GM23338 (cell line): Measurements from ENCODE around the gene OR7G2. TPM values are rescaled to one million over a fixed set of nuclear protein-coding genes. Genes with fewer than 3 reads are reported as not detected.

Experiments used
- ATAC-seq: fragments of 200-7000 bp; cut with Tn5 transposase; 3 replicates; pipeline ENCODE4 v1.9.1; 2020
- DNase-seq: peaks from one replicate; pipeline ENCODE4 v3.0.0-alpha.2; 2015; ENCODE audit warnings: low spot score
- H2AFZ ChIP-seq: fragments of 200-600 bp; sonication (generic); 2 replicates; pipeline ENCODE4 v1.8.0; 2016; ENCODE audit warnings: antibody characterized with exemption, mild to moderate bottlenecking, moderate library complexity
- H3F3A ChIP-seq: fragments of 200-600 bp; sonication (generic); replicated peaks from 2 replicates; pipeline ENCODE4 v1.8.0; 2017; ENCODE audit warnings: antibody characterized with exemption, mixed run types, low read depth
- H3K27ac ChIP-seq: fragments of 200-600 bp; sonication (generic); 2 replicates; pipeline ENCODE4 v1.6.1; 2016; ENCODE audit warnings: low read depth
- H3K27me3 ChIP-seq: fragments of 200-600 bp; sonication (generic); 2 replicates; pipeline ENCODE4 v1.8.0; 2016; ENCODE audit warnings: mild to moderate bottlenecking, mixed run types, moderate library complexity; ENCODE audit not compliant: insufficient read depth
- H3K36me3 ChIP-seq: fragments of 200-600 bp; sonication (generic); 2 replicates; pipeline ENCODE4 v1.8.0; 2016; ENCODE audit warnings: mild to moderate bottlenecking; ENCODE audit not compliant: insufficient read depth
- H3K4me1 ChIP-seq: fragments of 200-600 bp; sonication (generic); 2 replicates; pipeline ENCODE4 v1.8.0; 2016; ENCODE audit warnings: mild to moderate bottlenecking, moderate library complexity; ENCODE audit not compliant: insufficient read depth
- H3K4me2 ChIP-seq: fragments of 200-600 bp; sonication (generic); 2 replicates; pipeline ENCODE4 v1.7.1; 2017; ENCODE audit warnings: mixed run types
- H3K4me3 ChIP-seq: fragments of 200-600 bp; sonication (generic); 2 replicates; pipeline ENCODE4 v1.6.1; 2016; ENCODE audit warnings: mixed run types
- H3K79me2 ChIP-seq: fragments of 200-600 bp; sonication (generic); replicated peaks from 2 replicates; pipeline ENCODE4 v1.8.0; 2017; ENCODE audit warnings: mild to moderate bottlenecking; ENCODE audit not compliant: insufficient read depth
- H3K9me2 ChIP-seq: fragments of 200-600 bp; sonication (generic); 2 replicates; pipeline ENCODE4 v1.8.0; 2017; ENCODE audit not compliant: insufficient read depth
- H4K20me1 ChIP-seq: fragments of 200-600 bp; sonication (generic); replicated peaks from 2 replicates; pipeline ENCODE4 v1.8.0; 2017; ENCODE audit warnings: mild to moderate bottlenecking; ENCODE audit not compliant: insufficient read depth
- H3K27ac Mint-ChIP-seq: 2 replicates; pipeline ENCODE4 v1.8.0; 2020; ENCODE audit warnings: inconsistent platforms, mild to moderate bottlenecking, moderate library complexity, mixed read lengths
- H3K27me3 Mint-ChIP-seq: 3 replicates; pipeline ENCODE4 v1.8.0; 2022; ENCODE audit warnings: low read depth, mild to moderate bottlenecking, moderate library complexity, mixed read lengths, inconsistent platforms; ENCODE audit not compliant: insufficient read depth, poor library complexity
- H3K36me3 Mint-ChIP-seq: 3 replicates; pipeline ENCODE4 v1.8.0; 2021; ENCODE audit warnings: low read depth, mild to moderate bottlenecking, inconsistent platforms, moderate library complexity, mixed read lengths
- H3K4me1 Mint-ChIP-seq: 3 replicates; pipeline ENCODE4 v1.8.0; 2020; ENCODE audit warnings: mild to moderate bottlenecking, inconsistent platforms, mixed read lengths
- H3K4me3 Mint-ChIP-seq: 3 replicates; pipeline ENCODE4 v1.8.0; 2021; ENCODE audit warnings: moderate library complexity, mild to moderate bottlenecking, inconsistent platforms, mixed read lengths
- H3K9me3 Mint-ChIP-seq: 3 replicates; pipeline ENCODE4 v1.8.0; 2020; ENCODE audit warnings: moderate library complexity, mild to moderate bottlenecking, inconsistent platforms, mixed read lengths
- CREB1 ChIP-seq: fragments of 250-450 bp; sonication (Bioruptor Pico); IDR thresholded peaks from 2 replicates; pipeline ENCODE4 v1.5.0; 2020; ENCODE audit warnings: low read depth, mild to moderate bottlenecking, moderate library complexity
- EZH2 ChIP-seq: fragments of 200-600 bp; sonication (generic); IDR thresholded peaks from one replicate; pipeline ENCODE4 v1.8.0; 2017; ENCODE audit warnings: antibody characterized with exemption, mild to moderate bottlenecking, low read depth; ENCODE audit not compliant: unreplicated experiment
- JUNB ChIP-seq: IDR thresholded peaks from one replicate; pipeline ENCODE4 v1.6.1; 2016; ENCODE audit warnings: antibody characterized with exemption; ENCODE audit not compliant: unreplicated experiment
- NANOG ChIP-seq: IDR thresholded peaks from 2 replicates; pipeline ENCODE4 v1.6.1; 2016; ENCODE audit warnings: antibody characterized with exemption, borderline replicate concordance
- POLR2AphosphoS5 ChIP-seq: IDR thresholded peaks from 2 replicates; pipeline ENCODE4 v1.6.1; 2016; ENCODE audit warnings: antibody characterized with exemption, low read depth
- ZNF331 ChIP-seq: fragments of 250-450 bp; sonication (Bioruptor Pico); IDR thresholded peaks from 2 replicates; pipeline ENCODE4 v1.5.0; 2020; ENCODE audit warnings: low read depth, mild to moderate bottlenecking, moderate library complexity
- polyA plus RNA-seq: library from polyadenylated mRNA; unstranded; fragments of >200 nt; fragmentation: Nextera tagmentation; extraction: Ambion mirVana; gene quantifications from 2 replicates; pipeline ENCODE4 v1.2.1, GENCODE V29; 2016
- total RNA-seq: library from RNA; depleted of rRNA; stranded (reverse); fragments of >200 nt; shearing (Covaris generic); gene quantifications from 2 replicates; pipeline ENCODE4 v1.2.3, GENCODE V29; 2014
- TF ChIP-seq, protein P1 (sequence below): IDR thresholded peaks from one replicate; pipeline ENCODE4 v1.6.1; 2018; ENCODE audit warnings: antibody characterized with exemption; ENCODE audit not compliant: unreplicated experiment
- TF ChIP-seq, protein P2 (sequence below): fragments of 250-450 bp; sonication (Bioruptor Pico); IDR thresholded peaks from 2 replicates; pipeline ENCODE4 v1.5.0; 2020; ENCODE audit warnings: mild to moderate bottlenecking, moderate library complexity
- TF ChIP-seq, protein P3 (sequence below), 2 experiments: fragments of 200-600 bp in 1 of 2; sonication (generic) in 1 of 2; conservative IDR thresholded peaks; 2 replicates each; pipeline versions ENCODE4 v1.5.1 to v1.6.1; 2016 to 2017; ENCODE audit warnings: antibody characterized with exemption in 2 of 2, low read depth in 2 of 2, mild to moderate bottlenecking in 2 of 2, moderate library complexity in 1 of 2

OR7G2 gene
- total and polyA plus RNA-seq, 2 experiments from 2014 or later, result not detected

DNA sequence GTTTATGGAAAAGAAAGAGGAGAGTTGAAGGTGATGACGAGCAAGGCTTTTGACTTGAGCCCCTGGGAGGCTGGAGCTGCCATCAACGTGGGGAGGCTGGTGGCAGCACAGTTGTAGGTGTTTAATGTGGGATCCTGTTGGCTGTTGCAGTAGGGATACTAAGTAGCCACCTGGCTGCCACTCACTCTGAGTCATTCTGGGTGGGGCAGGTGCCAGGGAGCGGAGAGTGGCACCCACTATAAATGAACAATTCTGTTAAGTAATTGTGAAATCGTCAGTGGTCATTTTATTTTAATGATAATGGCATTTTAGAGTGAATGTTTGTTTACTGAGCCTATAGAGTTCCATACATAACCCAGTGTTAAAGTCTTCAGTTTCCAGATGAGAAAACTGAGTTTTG, 42.7 kb upstream of the OR7G2 start (continued):
- TF ChIP-seq, protein P1, sequence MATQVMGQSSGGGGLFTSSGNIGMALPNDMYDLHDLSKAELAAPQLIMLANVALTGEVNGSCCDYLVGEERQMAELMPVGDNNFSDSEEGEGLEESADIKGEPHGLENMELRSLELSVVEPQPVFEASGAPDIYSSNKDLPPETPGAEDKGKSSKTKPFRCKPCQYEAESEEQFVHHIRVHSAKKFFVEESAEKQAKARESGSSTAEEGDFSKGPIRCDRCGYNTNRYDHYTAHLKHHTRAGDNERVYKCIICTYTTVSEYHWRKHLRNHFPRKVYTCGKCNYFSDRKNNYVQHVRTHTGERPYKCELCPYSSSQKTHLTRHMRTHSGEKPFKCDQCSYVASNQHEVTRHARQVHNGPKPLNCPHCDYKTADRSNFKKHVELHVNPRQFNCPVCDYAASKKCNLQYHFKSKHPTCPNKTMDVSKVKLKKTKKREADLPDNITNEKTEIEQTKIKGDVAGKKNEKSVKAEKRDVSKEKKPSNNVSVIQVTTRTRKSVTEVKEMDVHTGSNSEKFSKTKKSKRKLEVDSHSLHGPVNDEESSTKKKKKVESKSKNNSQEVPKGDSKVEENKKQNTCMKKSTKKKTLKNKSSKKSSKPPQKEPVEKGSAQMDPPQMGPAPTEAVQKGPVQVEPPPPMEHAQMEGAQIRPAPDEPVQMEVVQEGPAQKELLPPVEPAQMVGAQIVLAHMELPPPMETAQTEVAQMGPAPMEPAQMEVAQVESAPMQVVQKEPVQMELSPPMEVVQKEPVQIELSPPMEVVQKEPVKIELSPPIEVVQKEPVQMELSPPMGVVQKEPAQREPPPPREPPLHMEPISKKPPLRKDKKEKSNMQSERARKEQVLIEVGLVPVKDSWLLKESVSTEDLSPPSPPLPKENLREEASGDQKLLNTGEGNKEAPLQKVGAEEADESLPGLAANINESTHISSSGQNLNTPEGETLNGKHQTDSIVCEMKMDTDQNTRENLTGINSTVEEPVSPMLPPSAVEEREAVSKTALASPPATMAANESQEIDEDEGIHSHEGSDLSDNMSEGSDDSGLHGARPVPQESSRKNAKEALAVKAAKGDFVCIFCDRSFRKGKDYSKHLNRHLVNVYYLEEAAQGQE, result no peak

DNA sequence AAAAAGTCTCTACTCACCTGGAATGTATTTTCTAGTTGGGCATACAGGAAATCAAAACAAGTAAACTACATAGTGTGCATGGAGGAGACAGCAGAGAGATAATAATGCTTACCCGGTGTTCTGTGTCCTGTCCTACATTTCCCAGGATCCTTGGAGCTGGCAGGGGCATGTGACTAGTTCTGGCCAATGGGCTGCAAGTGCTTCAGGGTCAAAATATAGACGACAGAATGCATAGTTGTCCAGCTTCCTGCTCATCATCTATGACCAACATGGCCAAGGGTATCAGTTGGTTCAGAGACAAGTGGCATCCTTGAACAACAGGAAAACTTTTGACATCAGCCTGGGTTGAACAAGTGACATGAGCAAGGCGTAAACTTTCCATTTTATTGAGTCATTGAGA, 41.4 kb upstream of the OR7G2 start:
- peaks cover 46% of the 10 kb centered on the region for H4K20me1 ChIP-seq
- H2AFZ ChIP-seq, result no peak overlapping the region
- Mint-ChIP-seq H3K36me3 (peaks cover 99% of the 10 kb centered on the region), H3K27me3 (peaks cover 14% of the 10 kb centered on the region), H3K4me3 (no peak overlapping the region), H3K9me3 (peaks cover 97% of the 10 kb centered on the region), H3K4me1 (no peaks in the 10 kb centered on the region), H3K27ac (no peak overlapping the region)
- no peak overlapping the region for H3K4me3 ChIP-seq
- no peaks in the 10 kb centered on the region for H3K27me3 ChIP-seq
- peaks cover 100% of the 10 kb centered on the region for H3K79me2 ChIP-seq
- peaks cover 9% of the 10 kb centered on the region; the same call in 1 of the 2 replicates for H3K4me1 ChIP-seq
- H3K36me3 ChIP-seq, result peaks cover 13% of the 10 kb centered on the region
- ATAC-seq (no peak), DNase-seq (no peak)
- no peaks in the 10 kb centered on the region for H3K9me2 ChIP-seq
- no peaks in the 10 kb centered on the region for H3F3A ChIP-seq
- TF ChIP-seq CREB1 (CRISPR knock-in tag) (no peak), NANOG (no peak), EZH2 (no peak), ZNF331 (CRISPR knock-in tag) (no peak), POLR2AphosphoS5 (no peak), JUNB (no peak)
- TF ChIP-seq, protein P2, sequence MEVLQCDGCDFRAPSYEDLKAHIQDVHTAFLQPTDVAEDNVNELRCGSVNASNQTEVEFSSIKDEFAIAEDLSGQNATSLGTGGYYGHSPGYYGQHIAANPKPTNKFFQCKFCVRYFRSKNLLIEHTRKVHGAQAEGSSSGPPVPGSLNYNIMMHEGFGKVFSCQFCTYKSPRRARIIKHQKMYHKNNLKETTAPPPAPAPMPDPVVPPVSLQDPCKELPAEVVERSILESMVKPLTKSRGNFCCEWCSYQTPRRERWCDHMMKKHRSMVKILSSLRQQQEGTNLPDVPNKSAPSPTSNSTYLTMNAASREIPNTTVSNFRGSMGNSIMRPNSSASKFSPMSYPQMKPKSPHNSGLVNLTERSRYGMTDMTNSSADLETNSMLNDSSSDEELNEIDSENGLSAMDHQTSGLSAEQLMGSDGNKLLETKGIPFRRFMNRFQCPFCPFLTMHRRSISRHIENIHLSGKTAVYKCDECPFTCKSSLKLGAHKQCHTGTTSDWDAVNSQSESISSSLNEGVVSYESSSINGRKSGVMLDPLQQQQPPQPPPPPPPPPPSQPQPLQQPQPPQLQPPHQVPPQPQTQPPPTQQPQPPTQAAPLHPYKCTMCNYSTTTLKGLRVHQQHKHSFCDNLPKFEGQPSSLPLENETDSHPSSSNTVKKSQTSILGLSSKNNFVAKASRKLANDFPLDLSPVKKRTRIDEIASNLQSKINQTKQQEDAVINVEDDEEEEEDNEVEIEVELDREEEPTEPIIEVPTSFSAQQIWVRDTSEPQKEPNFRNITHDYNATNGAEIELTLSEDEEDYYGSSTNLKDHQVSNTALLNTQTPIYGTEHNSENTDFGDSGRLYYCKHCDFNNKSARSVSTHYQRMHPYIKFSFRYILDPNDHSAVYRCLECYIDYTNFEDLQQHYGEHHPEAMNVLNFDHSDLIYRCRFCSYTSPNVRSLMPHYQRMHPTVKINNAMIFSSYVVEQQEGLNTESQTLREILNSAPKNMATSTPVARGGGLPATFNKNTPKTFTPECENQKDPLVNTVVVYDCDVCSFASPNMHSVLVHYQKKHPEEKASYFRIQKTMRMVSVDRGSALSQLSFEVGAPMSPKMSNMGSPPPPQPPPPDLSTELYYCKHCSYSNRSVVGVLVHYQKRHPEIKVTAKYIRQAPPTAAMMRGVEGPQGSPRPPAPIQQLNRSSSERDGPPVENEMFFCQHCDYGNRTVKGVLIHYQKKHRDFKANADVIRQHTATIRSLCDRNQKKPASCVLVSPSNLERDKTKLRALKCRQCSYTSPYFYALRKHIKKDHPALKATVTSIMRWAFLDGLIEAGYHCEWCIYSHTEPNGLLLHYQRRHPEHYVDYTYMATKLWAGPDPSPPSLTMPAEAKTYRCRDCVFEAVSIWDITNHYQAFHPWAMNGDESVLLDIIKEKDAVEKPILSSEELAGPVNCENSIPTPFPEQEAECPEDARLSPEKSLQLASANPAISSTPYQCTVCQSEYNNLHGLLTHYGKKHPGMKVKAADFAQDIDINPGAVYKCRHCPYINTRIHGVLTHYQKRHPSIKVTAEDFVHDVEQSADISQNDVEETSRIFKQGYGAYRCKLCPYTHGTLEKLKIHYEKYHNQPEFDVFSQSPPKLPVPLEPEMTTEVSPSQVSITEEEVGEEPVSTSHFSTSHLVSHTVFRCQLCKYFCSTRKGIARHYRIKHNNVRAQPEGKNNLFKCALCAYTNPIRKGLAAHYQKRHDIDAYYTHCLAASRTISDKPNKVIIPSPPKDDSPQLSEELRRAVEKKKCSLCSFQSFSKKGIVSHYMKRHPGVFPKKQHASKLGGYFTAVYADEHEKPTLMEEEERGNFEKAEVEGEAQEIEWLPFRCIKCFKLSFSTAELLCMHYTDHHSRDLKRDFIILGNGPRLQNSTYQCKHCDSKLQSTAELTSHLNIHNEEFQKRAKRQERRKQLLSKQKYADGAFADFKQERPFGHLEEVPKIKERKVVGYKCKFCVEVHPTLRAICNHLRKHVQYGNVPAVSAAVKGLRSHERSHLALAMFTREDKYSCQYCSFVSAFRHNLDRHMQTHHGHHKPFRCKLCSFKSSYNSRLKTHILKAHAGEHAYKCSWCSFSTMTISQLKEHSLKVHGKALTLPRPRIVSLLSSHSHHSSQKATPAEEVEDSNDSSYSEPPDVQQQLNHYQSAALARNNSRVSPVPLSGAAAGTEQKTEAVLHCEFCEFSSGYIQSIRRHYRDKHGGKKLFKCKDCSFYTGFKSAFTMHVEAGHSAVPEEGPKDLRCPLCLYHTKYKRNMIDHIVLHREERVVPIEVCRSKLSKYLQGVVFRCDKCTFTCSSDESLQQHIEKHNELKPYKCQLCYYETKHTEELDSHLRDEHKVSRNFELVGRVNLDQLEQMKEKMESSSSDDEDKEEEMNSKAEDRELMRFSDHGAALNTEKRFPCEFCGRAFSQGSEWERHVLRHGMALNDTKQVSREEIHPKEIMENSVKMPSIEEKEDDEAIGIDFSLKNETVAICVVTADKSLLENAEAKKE (CRISPR knock-in tag), result no peak
- TF ChIP-seq, protein P3, sequence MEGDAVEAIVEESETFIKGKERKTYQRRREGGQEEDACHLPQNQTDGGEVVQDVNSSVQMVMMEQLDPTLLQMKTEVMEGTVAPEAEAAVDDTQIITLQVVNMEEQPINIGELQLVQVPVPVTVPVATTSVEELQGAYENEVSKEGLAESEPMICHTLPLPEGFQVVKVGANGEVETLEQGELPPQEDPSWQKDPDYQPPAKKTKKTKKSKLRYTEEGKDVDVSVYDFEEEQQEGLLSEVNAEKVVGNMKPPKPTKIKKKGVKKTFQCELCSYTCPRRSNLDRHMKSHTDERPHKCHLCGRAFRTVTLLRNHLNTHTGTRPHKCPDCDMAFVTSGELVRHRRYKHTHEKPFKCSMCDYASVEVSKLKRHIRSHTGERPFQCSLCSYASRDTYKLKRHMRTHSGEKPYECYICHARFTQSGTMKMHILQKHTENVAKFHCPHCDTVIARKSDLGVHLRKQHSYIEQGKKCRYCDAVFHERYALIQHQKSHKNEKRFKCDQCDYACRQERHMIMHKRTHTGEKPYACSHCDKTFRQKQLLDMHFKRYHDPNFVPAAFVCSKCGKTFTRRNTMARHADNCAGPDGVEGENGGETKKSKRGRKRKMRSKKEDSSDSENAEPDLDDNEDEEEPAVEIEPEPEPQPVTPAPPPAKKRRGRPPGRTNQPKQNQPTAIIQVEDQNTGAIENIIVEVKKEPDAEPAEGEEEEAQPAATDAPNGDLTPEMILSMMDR (conservative IDR thresholded peaks at IDR 0.05; ENCODE audit: low read depth in 2 of 2), result no peak
- TF ChIP-seq, protein P1, result no peak
- no peak overlapping the region for H3K4me2 ChIP-seq
- no peak overlapping the region for H3K27ac ChIP-seq
